ENCODE results near the gene GRIA3. TPM values are rescaled to one million over a fixed set of nuclear protein-coding genes. Genes with fewer than 3 reads are reported as not detected.

The GRIA3 gene
- total RNA-seq, 1 donor from 2014 or later = not detected

DNA sequence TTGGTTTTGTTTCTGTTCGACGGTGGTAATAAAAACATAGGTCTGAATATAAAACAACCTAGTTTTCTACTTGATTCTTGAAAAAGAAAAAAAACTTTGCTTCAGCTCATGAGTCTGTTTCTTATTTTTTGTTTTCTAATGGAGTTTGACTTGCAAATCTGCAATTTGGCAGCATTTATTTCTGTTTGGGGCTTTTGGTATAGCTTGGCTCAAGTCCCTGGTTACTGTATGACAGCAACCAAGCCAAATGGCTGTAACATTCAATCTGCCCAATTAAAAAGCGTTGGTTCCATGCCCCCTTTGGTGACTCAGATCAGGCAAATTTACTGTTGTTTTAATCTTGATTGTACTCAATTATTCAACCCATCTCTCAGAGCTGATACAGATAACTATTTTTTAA, 263.4 kb downstream of the GRIA3 start:
- Mint-ChIP-seq H3K27ac (no peak overlapping the region), H3K36me3 (ENCODE audit: low read depth) (no peaks in the 10 kb centered on the region), H3K27me3 (no peaks in the 10 kb centered on the region), H3K4me3 (no peak overlapping the region), H3K4me1 (no peaks in the 10 kb centered on the region), H3K9me3 (no peaks in the 10 kb centered on the region)
- ChIA-PET CTCF (interaction anchor here (0.6 kb wide), 1 partner anchor 1505 kb away, joined by 3 read pairs; no protein-coding TSS in a partner anchor), POLR2A (no interaction called here)
- no peak for ATAC-seq (ENCODE audit: low read depth)
- intact Hi-C loops (cut with micrococcal nuclease) = no loop called here
- TF ChIP-seq, protein P1, sequence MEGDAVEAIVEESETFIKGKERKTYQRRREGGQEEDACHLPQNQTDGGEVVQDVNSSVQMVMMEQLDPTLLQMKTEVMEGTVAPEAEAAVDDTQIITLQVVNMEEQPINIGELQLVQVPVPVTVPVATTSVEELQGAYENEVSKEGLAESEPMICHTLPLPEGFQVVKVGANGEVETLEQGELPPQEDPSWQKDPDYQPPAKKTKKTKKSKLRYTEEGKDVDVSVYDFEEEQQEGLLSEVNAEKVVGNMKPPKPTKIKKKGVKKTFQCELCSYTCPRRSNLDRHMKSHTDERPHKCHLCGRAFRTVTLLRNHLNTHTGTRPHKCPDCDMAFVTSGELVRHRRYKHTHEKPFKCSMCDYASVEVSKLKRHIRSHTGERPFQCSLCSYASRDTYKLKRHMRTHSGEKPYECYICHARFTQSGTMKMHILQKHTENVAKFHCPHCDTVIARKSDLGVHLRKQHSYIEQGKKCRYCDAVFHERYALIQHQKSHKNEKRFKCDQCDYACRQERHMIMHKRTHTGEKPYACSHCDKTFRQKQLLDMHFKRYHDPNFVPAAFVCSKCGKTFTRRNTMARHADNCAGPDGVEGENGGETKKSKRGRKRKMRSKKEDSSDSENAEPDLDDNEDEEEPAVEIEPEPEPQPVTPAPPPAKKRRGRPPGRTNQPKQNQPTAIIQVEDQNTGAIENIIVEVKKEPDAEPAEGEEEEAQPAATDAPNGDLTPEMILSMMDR (IDR thresholded peaks at IDR 0.05) = no peak
- DNase-seq = no peak

DNA sequence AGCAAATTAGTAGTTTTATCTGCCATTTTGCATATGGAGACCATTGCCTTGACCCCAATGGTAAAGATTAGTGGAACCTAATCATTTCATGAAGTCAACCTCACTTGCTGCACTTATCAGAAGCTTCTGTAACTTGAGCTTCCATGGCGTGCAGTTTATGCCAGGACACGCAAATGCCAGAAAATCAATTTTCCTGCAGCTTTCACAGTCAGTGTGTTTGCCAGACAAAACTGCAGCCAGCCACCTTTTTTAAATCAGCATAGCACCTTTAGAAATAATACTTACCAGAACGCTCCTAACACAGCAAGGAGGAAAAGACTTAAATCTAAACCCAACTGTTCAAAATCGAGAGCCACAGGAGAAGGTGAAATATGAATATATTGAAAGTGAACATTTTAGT, 265.3 kb downstream of the GRIA3 start:
- TF ChIP-seq, protein P1 (IDR thresholded peaks at IDR 0.05) = no peak
- Mint-ChIP-seq H3K27me3 (no peaks in the 10 kb centered on the region), H3K9me3 (no peaks in the 10 kb centered on the region), H3K4me1 (no peaks in the 10 kb centered on the region), H3K36me3 (ENCODE audit: low read depth) (no peaks in the 10 kb centered on the region), H3K27ac (no peak overlapping the region), H3K4me3 (no peak overlapping the region)
- ATAC-seq (ENCODE audit: low read depth) (no peak), DNase-seq (no peak)
- ChIA-PET CTCF (no interaction called here), POLR2A (no interaction called here)
- intact Hi-C loops (cut with micrococcal nuclease) = no loop called here

DNA sequence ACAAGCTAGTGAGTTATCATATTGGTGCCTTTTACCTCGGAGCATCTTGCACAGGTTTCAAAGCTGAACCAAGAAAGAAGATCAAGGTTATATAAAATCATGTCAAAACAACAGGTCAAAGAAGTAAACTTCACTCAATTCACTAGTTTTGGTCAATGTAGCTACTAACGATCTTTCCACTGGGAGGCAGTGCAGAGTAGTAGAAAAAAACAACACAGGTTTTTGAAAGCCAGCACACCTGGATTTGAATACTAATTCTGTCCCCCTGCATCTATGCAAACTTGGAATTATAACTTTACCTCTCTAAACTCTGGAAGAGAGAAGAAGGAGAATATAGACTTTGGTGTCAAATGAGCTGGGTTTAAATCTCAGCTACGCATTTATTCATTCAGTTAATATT, 266.1 kb downstream of the GRIA3 start:
- no peaks in the 10 kb centered on the region for H3K4me1 Mint-ChIP-seq
- POLR2A ChIA-PET = no interaction called here
- H3K27me3 Mint-ChIP-seq = no peaks in the 10 kb centered on the region

DNA sequence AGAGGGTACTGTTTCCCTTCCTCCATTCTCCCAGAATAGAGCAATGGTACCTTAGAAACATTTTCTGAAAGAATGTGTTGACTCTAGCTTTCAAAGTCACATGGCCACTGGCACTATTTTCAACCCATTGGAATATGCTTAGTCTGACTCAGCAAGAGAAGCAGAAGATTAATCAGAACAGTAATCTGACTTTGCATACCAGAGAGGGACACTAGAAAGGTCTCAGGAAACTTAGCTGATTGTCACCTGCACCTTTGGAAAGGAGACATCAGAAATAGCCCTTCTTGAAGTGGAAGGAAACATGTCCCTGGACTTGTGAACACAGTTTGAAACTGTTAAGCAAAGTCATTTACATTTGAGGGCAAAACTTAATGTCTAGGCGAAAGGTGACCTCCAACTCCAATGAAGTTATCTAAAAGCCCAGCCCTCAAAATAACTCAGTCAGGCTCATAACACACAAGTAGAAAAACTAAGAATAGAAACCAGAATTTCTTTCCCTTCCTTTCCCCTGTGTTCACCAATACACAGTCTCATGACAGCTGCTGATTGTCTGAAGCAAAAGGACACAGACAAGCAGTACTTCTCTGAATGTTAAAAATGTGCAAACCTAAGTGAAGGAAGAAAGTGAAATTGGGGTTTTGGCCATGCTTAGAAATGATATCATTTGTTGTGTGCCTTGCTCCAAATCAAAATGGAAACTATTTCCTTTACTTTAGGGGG, 270.8 kb downstream of the GRIA3 start:
- Mint-ChIP-seq H3K9me3 (no peaks in the 10 kb centered on the region), H3K36me3 (ENCODE audit: low read depth) (no peaks in the 10 kb centered on the region), H3K27ac (no peak overlapping the region), H3K4me1 (no peaks in the 10 kb centered on the region), H3K4me3 (no peak overlapping the region), H3K27me3 (no peaks in the 10 kb centered on the region)
- DNase-seq (no peak), ATAC-seq (ENCODE audit: low read depth) (no peak)
- CTCF ChIA-PET = no interaction called here
- TF ChIP-seq, protein P1 (IDR thresholded peaks at IDR 0.05) = no peak
- intact Hi-C loops (cut with micrococcal nuclease) = no loop called here
- POLR2A ChIA-PET = no interaction called here

More for the DNA sequence above, 266.1 kb downstream of the GRIA3 start:
- no peak overlapping the region for H3K27ac Mint-ChIP-seq
- CTCF ChIA-PET = no interaction called here
- TF ChIP-seq, protein P1 (IDR thresholded peaks at IDR 0.05) = no peak
- no peaks in the 10 kb centered on the region for H3K36me3 Mint-ChIP-seq (ENCODE audit: low read depth)
- no peaks in the 10 kb centered on the region for H3K9me3 Mint-ChIP-seq
- ATAC-seq (ENCODE audit: low read depth) = no peak
- no peak overlapping the region for H3K4me3 Mint-ChIP-seq
- no peak for DNase-seq
- intact Hi-C loops (cut with micrococcal nuclease) = no loop called here

- TF ChIP-seq, protein P1 (IDR thresholded peaks at IDR 0.05) = no peak
- no peak for ATAC-seq (ENCODE audit: low read depth)
- CTCF ChIA-PET = no interaction called here
- Mint-ChIP-seq H3K4me3 (no peak overlapping the region), H3K27me3 (no peaks in the 10 kb centered on the region), H3K4me1 (no peaks in the 10 kb centered on the region), H3K27ac (no peak overlapping the region), H3K9me3 (no peaks in the 10 kb centered on the region), H3K36me3 (ENCODE audit: low read depth) (no peaks in the 10 kb centered on the region)
- no peak for DNase-seq
- intact Hi-C loops (cut with micrococcal nuclease) = no loop called here
- POLR2A ChIA-PET = no interaction called here
These were observed 271.6 kb downstream of the GRIA3 start for GRCh38 chrX:123455693-123456092.
